NCI-H2081 treated with DMSO at 0.1 percent for 48 hours (cell line): ENCODE data around the gene ZNF146.
"Not testable (repeated sequence)": the region's sequence is repeated elsewhere in the genome, so short reads cannot be mapped to it uniquely, and the experiment has no call there.

ENCODE experiments used
- DNase-seq: peaks from one replicate; lab custom pipeline; 2025; lab: John Stamatoyannopoulos, UW

The ZNF146 gene

DNA sequence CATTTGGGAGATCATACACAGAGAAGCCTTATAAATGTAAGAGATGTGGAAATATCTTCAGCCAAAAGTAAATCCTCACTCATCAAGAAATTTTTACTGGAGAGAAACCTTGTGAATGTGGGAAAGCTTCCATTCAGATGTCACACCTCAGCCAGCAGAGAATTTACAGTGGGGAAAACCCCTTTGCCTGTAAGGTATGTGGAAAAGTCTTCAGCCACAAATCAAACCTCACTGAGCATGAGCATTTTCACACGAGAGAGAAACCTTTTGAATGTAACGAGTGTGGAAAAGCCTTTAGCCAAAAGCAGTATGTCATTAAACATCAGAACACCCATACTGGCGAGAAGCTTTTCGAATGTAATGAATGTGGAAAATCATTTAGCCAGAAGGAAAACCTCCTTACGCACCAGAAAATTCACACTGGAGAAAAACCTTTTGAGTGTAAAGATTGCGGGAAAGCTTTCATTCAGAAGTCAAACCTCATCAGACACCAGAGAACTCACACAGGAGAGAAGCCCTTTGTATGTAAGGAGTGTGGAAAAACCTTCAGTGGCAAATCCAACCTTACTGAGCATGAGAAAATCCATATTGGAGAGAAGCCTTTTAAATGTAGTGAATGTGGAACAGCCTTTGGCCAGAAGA lies 21.5 kb downstream of the ZNF146 start:
- DNase-seq: no peak

DNA sequence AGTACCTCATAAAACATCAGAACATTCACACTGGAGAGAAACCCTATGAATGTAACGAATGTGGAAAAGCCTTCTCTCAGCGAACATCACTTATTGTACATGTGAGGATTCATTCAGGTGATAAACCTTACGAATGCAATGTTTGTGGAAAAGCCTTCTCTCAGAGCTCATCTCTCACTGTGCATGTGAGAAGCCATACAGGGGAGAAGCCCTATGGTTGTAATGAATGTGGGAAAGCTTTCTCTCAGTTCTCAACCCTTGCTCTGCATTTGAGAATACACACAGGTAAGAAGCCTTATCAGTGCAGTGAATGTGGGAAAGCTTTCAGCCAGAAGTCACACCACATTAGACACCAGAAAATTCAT lies 22.0 kb downstream of the ZNF146 start:
- DNase-seq: no peak

DNA sequence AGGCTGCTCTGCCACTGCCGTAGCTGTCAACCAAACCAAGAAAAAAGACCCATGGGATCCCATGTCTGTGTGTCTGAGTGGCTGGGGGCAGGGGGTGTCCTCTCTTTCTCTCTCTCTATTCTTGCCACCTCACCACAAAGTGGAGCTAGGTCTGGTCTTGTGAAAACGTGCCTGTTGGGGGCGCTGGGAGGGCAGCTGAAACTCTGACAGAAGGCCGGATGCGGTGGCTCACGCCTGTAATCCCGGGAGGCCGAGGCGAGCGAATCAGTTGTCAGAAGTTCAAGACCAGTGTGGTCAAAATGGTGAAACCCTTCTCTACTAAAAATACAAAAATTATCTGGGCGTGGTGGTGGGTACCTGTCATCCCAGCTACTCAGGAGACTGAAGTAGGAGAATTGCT lies 29.2 kb downstream of the ZNF146 start:
- no peak for DNase-seq

DNA sequence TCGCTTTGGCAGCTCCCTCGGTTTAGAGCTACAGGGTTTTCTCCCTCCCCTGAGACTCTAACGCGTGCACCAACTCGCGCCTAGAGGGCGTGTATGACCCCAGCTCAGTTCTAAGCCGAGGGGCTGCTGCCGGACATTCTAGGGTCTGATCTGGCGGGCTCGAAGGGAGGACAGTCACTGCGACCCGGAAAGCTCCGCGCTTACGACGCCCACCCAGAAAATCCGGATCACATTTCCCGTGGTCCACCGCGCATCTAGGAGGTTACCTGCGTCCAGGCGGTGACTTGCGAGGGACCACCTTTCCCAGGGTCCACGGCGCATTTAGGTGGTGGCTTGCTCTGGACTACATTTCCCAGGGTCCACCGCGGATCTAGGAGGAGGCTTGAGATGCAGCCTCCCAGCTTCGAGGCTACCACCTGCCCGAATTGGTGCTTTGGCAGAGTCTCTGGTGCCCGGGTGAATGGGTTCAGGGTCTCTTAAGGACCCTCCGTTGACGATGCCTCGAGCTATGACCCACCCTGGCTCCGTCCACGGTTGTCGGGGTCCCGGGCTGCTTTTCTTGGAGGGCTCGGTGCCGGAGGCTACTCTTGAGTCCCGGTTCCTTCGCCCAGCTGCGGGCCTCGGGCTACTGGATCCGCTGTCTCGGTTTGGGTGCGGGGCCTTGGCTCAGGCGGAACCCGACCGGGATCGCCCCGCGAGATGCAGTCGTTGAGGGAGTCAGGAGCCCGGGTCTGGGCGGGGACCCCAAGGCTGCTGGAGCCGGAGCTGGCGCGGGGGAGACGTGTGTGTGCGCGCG lies 30.5 kb downstream of the ZNF146 start:
- no peak for DNase-seq

DNA sequence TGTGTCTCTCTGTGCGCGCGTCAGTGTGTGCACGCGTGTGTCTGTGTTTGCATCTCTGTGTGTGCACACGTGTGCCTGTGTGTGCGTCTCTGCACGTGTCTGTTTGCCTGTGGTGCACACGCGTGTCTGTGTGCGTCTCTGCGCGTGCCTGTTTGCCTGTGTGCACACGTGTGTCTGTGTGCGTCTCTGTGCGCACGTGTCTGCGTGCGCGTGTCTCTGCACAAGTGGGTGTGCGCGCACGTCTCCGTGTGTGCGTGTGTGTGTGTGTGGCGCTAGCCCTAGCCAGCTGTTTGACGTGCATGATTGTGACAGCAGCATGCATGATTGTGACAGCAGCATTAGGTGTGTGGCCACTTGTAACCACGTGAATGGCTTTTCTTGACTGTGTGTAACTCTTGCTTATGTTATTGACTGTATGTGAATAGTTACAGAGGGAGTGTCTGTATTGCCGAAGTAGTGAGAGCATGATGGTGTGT lies 31.1 kb downstream of the ZNF146 start:
- no peak for DNase-seq

DNA sequence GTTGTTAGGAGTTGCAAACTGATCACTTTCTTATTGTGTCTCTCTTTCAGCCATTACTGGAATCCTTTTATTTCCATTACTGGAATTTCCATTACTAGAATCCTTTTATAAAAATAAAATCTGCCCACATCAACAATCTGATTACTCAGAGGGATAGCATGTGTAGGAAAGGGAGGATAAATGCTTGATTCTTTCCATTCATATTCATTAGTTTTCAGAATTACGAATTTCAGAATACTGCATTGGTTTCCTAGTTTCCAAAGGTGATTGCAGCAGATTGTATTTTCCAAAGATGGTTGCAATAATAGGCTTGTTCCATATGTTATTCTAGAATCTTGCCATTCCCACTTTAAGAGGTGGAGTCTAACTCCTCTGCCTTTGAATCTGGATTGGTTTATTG lies 37.1 kb downstream of the ZNF146 start:
- no peak for DNase-seq

DNA sequence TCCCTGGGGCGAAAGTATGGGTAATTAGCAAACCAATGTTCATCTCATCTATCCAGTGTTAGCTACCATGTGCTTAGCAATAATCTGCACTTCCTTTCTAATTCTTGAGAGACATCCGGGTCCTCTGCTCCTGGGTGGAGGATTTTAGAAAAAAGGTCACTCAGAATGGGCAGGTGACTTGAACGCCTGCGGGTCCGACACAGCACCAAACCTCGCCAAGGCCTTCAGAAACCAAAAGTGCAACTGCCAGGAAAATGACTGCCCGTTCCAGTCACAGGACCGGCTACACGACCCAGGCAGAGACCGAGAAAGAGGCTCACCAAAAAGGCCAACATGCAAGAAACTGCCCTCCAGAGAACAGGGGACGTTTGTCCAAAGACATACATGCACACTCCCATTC lies 39.9 kb downstream of the ZNF146 start:
- DNase-seq: no peak

DNA sequence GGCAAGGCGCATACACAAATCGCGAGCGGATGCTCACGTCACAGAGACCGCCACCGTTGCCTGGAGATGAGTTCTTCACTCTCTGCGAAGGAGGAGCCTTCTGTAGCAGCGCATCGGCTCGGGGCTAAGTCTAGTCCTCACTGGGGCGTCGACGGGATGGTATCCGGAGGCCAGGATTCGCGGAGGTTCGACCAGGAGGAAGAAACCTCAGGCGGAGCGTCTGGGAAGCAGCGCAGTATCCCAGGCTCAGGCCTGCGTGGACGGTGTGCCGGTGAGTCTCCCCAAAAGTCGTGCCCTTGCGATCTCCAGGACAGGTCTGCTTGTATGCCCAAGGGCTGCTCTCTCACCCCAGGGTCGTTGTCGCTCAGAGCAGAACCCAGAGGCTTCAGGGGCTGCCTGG lies 40.4 kb downstream of the ZNF146 start:
- DNase-seq: no peak

DNA sequence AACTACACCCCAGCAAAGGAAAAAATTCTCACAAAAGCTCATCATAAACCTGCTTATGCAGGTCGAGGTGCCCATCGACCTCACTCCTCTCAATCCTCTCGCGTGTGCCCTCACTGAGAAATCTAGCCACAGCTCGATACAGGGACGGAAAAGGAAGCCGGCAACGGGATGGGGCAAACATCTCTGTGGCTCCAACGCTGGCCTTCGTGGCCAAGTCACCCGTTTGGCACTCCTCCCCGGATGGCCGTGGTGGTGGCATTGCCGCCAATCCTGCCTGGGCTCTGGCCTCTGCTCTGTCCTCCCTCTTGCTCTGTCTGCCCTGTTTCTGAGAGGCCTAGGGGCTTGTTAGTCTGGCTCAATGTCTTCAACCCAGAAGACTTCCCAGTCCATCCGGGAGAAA lies 41.2 kb downstream of the ZNF146 start:
- DNase-seq: no peak

DNA sequence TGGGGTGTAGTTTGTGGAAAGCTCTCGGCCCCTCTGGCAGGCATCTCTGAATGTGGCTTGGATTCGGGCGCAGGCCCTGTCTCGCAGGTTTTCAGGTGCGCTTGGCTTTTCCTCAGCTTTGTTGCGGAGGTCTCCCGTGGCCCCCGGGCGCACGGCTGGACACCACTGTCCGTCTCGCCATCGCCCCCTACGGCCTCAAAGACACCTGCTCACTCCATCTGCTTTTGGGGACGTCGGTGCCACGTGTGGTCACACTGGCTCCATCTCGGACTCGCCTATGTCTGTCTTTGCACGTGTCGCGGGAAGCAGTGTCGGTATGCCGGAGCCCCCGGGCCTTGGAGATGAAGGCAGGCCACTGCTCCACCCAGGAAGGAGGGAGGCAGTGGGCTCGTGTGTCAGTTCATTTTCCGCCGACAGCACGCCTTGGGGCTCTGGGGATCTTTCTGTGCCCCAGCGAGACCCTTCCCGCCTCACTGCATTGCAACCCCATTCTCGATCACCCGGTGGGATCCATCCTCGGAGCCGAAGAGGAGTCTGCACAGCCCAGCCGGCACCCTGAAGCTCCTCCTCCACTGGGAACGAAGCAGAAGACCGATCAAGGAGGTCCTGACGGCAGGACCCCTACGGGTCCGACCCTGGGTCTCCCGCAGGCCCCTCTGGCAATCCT lies 42.1 kb downstream of the ZNF146 start:
- DNase-seq: no peak

DNA sequence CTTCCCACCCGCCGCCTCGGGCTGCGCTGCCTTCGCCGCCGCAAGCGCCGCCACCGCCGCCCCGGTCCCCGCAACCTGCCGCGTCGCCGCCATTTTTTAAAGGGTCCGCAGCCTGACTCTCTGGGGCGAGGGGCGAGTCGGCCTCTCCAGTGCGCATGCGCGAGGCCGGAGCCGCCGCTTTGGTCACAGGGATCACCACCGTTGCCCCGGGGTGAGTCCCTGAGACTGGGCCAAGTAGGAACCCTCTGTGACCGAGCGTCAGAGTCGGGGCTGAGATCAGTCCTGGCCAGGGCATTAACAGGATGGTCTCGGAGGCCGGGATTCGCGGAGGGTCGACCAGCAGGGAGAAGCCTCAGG lies 42.6 kb downstream of the ZNF146 start:
- no peak for DNase-seq

DNA sequence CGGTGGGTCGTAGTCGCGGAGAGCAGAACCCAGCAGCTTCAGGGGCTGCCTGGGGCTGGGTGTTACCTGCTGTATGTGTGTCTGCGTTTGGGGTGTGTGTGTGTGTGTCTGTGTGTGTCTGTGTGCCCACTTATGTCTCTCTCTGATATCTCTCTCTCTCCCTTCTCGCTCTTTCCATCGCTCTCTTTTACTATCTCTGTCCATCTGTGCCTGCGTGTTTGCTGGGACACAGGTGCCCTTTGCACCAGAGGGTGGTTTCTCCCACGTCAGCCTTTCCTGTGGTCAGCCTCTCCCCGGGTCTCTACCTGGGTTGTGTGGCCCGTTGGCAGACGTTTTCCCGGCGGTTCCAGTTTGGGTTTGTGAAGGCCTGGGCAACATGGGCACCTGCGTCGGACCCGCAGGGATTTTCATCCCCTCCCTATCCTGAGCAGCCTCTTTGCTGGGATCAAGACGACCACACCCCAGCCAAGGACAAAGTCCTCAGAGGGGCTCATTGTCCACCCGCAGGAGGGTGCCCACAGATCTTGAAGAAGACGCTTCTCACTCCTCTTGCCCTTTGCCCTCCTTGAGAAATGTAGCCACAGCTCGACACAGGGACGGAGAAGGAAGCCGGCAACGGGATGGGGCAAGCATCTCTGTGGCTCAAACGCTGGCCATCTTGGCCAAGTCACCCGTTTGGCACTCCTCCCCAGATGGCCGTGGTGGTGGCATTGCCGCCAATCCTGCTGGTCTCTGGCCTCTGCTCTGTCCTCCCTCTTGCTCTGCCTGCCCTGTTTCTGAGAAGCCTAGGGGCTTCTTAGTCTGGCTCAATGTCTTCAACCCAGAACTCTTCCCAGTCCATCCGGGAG lies 43.3 kb downstream of the ZNF146 start:
- DNase-seq: no peak

DNA sequence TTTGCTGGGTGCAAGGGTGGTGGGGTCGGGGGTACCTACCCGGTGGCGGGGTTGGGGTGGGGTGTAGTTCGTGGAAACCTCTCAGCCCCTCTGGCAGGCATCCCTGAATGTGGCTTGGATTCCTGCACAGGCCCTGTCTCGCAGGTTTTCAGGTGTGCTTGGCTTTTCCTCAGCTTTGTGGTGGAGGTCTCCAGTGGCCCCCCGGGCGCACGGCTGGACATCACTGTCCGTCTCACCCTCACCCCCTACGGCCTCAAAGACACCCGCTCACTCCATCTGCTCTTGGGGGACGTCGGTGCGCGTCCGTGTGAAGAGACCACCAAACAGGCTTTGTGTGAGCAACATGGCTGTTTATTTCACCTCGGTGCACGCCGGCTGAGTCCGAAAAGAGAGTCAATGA lies 44.3 kb downstream of the ZNF146 start:
- DNase-seq: no peak

DNA sequence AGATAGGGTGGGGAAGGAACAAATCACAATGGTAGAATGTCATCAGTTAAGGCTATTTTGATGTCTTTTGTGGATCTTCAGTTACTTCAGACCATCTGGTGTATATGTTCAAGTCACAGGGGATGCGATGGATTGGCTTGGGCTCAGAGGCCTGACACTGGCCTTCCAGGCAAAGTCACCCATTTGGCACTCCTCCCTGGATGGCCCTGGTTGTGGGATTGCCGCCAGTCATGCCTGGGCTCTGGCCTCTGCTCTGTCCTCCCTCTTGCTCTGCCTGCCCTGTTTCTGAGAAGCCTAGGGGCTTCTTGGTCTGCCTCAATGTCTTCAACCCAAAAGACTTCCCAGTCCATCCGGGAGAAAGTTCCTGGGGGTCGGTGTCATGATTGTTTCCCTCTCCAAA lies 50.2 kb downstream of the ZNF146 start:
- DNase-seq: no peak

DNA sequence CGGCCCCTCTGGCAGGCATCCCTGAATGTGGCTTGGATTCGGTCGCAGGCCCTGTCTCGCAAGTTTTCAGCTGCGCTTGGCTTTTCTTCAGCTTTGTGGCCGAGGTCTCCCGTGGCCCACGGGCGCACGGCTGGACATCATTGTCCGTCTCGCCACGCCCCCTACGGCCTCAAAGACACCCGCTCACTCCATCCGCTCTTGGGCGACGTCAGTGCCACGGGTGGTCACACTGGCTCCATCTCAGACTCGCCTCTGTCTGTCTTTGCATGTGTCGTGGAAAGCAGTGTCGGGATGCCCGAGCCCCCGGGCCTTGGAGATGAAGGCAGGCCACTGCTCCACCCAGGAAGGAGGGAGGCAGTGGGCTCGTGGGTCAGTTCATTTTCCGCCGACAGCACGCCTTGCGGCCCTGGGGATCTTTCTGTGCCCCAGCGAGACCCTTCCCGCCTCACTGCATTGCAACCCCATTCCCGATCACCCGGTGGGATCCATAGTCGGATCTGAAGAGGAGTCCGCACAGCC lies 51.0 kb downstream of the ZNF146 start:
- no peak for DNase-seq

DNA sequence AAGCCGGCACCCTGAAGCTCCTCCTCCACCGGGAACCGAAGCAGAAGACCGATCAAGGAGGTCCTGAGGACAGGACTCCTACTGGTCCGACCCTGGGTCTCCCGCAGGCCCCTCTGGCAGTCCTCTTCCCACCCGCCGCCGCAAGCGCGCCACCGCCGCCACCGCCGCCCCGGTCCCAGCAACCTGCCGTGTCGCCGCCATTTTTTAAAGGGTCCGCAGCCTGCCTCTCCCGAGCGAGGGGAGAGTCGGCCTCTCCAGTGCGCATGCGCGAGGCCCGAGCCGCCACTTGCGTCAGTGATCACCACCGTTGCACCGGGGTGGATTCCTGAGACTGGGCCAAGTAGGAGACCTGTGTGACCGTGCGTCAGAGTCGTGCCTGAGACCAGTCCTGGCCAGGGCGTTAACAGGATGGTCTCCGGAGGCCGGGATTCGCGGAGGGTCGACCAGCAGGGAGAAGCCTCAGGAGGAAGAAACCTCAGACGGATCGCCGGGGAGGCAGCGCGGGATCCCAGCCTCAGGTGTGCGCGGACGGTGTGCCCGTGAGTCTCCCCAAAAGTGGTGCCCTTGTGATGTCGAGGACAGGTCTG lies 51.6 kb downstream of the ZNF146 start:
- no peak for DNase-seq

DNA sequence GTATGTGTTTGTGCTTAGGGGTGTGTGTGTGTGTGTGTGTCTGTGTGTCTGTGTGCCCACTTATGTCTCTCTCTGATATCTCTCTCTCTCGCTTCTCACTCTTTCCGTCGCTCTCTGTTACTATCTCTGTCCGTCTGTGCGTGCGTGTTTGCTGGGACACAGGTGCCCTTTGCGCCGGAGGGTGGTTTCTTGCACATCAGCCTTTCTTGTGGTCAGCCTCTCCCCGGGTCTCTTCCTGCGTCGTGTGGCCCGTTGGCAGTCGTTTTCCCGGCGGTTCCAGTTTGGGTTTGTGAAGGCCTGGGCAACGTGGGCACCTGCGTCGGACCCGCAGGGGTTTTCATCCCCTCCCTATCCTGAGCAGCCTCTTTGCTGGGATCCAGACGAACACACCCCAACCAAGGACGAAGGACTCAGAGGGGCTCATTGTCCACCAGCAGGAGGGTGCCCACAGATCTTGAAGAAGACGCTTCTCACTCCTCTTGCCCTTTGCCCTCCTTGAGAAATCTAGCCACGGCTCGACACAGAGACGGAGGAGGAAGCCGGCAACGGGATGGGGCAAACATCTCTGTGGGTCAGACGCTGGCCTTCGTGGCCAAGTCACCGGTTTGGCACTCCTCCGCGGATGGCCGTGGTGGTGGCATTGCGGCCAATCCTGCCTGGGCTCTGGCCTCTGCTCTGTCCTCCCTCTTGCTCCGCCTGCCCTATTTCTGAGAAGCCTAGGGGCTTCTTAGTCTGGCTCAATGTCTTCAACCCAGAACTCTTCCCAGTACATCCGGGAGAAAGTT lies 52.3 kb downstream of the ZNF146 start:
- DNase-seq: no peak

DNA sequence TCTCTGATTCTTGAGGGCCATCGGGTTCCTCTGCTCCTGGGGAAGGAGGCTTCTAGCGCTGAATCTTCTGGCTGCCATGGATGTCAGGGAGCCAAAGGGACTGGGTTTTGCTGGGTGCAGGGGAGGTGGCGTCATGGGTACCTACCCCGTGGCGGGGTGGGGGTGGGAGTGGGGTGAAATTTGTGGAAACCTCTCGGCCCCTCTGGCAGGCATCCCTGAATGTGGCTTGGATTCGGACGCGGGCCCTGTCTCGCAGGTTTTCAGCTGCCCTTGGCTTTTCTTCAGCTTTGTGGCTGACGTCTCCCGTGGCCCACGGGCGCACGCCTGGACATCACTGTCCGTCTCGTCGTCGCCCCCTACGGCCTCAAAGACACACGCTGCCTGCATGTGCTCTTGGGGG lies 53.2 kb downstream of the ZNF146 start:
- DNase-seq: not testable (repeated sequence)

DNA sequence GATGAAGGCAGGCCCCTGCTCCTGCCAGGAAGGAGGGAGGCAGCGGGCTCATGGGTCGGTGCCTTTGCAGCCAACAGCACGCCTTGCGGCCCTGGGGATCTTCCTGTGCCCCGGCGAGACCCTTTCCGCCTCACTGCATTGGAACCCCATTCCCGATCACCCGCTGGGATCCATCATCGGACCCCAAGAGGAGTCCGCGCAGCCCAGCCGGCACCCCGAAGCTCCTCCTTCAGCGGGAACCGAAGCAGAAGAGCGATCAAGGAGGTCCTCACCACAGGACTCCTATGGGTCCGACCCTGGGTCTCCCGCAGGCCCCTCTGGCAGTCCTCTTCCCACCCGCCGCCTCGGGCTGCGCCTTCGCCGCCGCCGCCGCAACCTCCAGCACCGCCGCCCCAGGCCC lies 53.7 kb downstream of the ZNF146 start:
- DNase-seq: not testable (repeated sequence)

DNA sequence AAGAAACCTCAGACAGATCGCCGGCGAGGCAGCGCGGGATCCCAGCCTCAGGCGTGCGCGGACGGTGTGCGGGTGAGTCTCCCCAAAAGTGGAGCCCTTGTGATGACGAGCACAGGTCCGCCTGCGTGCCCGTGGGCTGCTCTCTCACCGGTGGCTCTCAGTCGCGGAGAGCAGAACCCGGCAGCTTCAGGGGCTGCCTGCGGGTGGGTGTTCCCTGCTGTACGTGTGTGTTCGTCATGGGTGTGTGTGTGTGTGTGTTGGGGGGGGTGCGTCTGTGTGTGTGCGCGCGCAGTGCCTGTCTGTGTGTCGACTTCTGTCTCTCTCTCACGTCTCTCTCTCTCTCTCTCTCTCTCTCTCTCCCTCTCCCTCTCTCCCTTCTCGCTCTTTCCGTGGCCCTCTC lies 54.4 kb downstream of the ZNF146 start:
- not testable (repeated sequence) for DNase-seq
